Measurements from ENCODE around the gene TAMALIN.

The TAMALIN gene

DNA sequence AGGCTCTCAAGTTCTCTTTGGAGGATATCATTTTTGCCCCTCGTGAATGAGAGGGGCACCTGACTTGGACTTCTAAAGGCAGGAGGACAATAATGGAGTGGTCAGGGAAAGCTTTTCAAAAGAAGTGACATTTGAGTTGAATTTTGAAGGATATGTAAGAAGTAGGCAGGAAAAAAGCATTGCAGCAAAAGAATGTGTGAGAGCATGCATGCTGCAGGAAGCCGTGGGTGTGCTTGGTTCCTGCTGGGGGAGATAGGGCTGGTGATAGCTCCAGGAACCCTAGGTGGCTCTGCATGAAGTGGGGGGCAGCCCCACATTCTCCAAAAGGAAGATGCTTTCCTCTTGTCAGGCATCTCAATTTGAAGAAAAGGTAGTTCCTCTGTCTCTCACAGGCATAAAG, 32.1 kb upstream of the TAMALIN start:
- TF ChIP-seq EGR1 (IDR thresholded peaks at IDR 0.05), result no peak
- no peak for TF ChIP-seq FOXM1 (IDR thresholded peaks at IDR 0.05; ENCODE audit: borderline replicate concordance, low read depth)
- TF ChIP-seq, protein P1, sequence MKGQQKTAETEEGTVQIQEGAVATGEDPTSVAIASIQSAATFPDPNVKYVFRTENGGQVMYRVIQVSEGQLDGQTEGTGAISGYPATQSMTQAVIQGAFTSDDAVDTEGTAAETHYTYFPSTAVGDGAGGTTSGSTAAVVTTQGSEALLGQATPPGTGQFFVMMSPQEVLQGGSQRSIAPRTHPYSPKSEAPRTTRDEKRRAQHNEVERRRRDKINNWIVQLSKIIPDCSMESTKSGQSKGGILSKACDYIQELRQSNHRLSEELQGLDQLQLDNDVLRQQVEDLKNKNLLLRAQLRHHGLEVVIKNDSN (IDR thresholded peaks at IDR 0.05), result no peak
- TF ChIP-seq NFIC (IDR thresholded peaks at IDR 0.05), result no peak
- TF ChIP-seq TEAD4 (IDR thresholded peaks at IDR 0.05), result no peak
- no peak for TF ChIP-seq TCF12 (IDR thresholded peaks at IDR 0.05; ENCODE audit: low read depth)
- TF ChIP-seq, protein P2, sequence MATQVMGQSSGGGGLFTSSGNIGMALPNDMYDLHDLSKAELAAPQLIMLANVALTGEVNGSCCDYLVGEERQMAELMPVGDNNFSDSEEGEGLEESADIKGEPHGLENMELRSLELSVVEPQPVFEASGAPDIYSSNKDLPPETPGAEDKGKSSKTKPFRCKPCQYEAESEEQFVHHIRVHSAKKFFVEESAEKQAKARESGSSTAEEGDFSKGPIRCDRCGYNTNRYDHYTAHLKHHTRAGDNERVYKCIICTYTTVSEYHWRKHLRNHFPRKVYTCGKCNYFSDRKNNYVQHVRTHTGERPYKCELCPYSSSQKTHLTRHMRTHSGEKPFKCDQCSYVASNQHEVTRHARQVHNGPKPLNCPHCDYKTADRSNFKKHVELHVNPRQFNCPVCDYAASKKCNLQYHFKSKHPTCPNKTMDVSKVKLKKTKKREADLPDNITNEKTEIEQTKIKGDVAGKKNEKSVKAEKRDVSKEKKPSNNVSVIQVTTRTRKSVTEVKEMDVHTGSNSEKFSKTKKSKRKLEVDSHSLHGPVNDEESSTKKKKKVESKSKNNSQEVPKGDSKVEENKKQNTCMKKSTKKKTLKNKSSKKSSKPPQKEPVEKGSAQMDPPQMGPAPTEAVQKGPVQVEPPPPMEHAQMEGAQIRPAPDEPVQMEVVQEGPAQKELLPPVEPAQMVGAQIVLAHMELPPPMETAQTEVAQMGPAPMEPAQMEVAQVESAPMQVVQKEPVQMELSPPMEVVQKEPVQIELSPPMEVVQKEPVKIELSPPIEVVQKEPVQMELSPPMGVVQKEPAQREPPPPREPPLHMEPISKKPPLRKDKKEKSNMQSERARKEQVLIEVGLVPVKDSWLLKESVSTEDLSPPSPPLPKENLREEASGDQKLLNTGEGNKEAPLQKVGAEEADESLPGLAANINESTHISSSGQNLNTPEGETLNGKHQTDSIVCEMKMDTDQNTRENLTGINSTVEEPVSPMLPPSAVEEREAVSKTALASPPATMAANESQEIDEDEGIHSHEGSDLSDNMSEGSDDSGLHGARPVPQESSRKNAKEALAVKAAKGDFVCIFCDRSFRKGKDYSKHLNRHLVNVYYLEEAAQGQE (IDR thresholded peaks at IDR 0.05; ENCODE audit: low read depth), result no peak
- TF ChIP-seq YY1 (IDR thresholded peaks at IDR 0.05; ENCODE audit: low read depth), result no peak
- TF ChIP-seq TAF1 (IDR thresholded peaks at IDR 0.05; ENCODE audit: low read depth), result no peak

DNA sequence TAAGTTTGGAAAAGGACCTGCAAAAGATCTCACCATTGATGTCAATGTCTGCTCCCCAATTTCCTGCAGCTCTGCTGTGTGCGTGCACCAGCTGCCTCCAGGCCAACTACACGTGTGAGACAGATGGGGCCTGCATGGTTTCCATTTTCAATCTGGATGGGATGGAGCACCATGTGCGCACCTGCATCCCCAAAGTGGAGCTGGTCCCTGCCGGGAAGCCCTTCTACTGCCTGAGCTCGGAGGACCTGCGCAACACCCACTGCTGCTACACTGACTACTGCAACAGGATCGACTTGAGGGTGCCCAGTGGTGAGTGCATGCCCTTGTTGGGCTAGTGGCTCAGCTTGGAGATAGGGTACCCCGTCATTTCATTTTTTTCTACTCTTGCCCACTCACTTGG, 31.6 kb upstream of the TAMALIN start:
- TF ChIP-seq, protein P3, sequence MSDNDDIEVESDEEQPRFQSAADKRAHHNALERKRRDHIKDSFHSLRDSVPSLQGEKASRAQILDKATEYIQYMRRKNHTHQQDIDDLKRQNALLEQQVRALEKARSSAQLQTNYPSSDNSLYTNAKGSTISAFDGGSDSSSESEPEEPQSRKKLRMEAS (IDR thresholded peaks at IDR 0.05), result no peak
- TF ChIP-seq TCF12 (IDR thresholded peaks at IDR 0.05; ENCODE audit: low read depth) (no peak), FOXM1 (IDR thresholded peaks at IDR 0.05; ENCODE audit: borderline replicate concordance, low read depth) (no peak), CEBPB (IDR thresholded peaks at IDR 0.05) (no peak), TEAD4 (IDR thresholded peaks at IDR 0.05) (no peak), ZBTB7A (IDR thresholded peaks at IDR 0.05; ENCODE audit: low read depth) (no peak), EGR1 (IDR thresholded peaks at IDR 0.05) (no peak), EP300 (IDR thresholded peaks at IDR 0.05; ENCODE audit: borderline replicate concordance) (no peak), NFIC (IDR thresholded peaks at IDR 0.05) (no peak), YY1 (IDR thresholded peaks at IDR 0.05; ENCODE audit: low read depth) (no peak), CREB1 (IDR thresholded peaks at IDR 0.05; ENCODE audit: low read depth) (no peak), RAD21 (IDR thresholded peaks at IDR 0.05; ENCODE audit: low read depth) (no peak), TAF1 (IDR thresholded peaks at IDR 0.05; ENCODE audit: low read depth) (no peak)
- TF ChIP-seq, protein P2 (IDR thresholded peaks at IDR 0.05; ENCODE audit: low read depth), result no peak
- TF ChIP-seq, protein P1 (IDR thresholded peaks at IDR 0.05), result no peak

DNA sequence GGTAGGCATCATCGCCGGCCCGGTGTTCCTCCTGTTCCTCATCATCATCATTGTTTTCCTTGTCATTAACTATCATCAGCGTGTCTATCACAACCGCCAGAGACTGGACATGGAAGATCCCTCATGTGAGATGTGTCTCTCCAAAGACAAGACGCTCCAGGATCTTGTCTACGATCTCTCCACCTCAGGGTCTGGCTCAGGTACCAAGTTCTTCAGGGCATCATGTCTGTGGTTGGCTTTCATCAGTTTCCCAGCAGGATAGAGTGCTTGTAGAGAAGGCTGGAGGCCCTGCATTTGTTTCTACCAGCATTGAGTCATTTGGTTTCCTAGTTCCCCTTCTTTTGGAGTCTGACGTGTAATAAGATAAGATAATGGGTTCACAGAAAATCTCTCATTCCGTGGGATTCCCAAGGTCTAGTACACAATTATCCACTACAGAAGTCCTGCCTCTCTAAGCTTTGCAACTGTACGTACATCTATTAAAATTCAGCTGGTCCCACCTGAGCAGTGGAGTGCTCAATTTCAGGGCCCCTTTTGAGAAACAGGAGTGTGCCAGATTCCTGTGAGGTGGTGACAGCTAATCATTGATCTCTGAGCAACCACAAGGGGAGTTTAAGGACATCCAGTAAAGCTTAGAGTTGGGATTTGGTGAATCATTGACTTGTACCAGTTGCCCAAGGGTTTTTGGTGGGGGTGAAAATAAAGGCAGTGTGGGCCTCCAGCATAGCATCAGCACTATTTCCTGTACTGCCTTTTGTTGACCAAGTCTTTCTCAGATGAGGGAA, 30.2 kb upstream of the TAMALIN start:
- TF ChIP-seq FOXM1 (IDR thresholded peaks at IDR 0.05; ENCODE audit: borderline replicate concordance, low read depth), result no peak
- no peak for TF ChIP-seq TEAD4 (IDR thresholded peaks at IDR 0.05)
- TF ChIP-seq TCF12 (IDR thresholded peaks at IDR 0.05; ENCODE audit: low read depth), result no peak
- TF ChIP-seq, protein P3 (IDR thresholded peaks at IDR 0.05), result no peak
- no peak for TF ChIP-seq ZBTB7A (IDR thresholded peaks at IDR 0.05; ENCODE audit: low read depth)
- no peak for TF ChIP-seq CEBPB (IDR thresholded peaks at IDR 0.05)
- TF ChIP-seq EGR1 (IDR thresholded peaks at IDR 0.05), result no peak
- TF ChIP-seq, protein P1 (IDR thresholded peaks at IDR 0.05), result no peak
- TF ChIP-seq NFIC (IDR thresholded peaks at IDR 0.05), result no peak
- no peak for TF ChIP-seq CREB1 (IDR thresholded peaks at IDR 0.05; ENCODE audit: low read depth)
- TF ChIP-seq TAF1 (IDR thresholded peaks at IDR 0.05; ENCODE audit: low read depth), result no peak
- TF ChIP-seq EP300 (IDR thresholded peaks at IDR 0.05; ENCODE audit: borderline replicate concordance), result no peak
- TF ChIP-seq RAD21 (IDR thresholded peaks at IDR 0.05; ENCODE audit: low read depth), result no peak

DNA sequence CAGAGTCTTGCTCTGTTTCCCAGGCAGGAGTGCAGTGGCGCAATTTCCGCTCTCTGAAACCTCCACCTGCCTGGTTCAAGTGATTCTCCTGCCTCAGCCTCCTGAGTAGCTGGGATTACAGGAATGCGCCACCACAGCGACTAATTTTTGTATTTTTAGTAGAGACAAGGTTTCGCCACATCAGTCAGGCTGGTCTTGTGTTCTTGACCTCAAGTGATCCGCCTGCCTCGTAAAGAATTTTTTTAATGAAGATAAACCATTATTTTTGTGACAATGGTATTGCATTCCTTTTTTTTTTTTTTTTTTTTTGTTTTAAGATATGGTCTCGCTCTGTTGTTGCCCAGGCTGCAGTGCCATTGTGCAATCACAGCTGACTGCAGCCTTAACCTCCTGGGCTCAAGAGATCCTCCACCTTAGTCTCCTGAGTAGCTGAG, 29.4 kb upstream of the TAMALIN start:
- TF ChIP-seq CEBPB (IDR thresholded peaks at IDR 0.05) (peak; percentile 54), TEAD4 (IDR thresholded peaks at IDR 0.05) (no peak)

DNA sequence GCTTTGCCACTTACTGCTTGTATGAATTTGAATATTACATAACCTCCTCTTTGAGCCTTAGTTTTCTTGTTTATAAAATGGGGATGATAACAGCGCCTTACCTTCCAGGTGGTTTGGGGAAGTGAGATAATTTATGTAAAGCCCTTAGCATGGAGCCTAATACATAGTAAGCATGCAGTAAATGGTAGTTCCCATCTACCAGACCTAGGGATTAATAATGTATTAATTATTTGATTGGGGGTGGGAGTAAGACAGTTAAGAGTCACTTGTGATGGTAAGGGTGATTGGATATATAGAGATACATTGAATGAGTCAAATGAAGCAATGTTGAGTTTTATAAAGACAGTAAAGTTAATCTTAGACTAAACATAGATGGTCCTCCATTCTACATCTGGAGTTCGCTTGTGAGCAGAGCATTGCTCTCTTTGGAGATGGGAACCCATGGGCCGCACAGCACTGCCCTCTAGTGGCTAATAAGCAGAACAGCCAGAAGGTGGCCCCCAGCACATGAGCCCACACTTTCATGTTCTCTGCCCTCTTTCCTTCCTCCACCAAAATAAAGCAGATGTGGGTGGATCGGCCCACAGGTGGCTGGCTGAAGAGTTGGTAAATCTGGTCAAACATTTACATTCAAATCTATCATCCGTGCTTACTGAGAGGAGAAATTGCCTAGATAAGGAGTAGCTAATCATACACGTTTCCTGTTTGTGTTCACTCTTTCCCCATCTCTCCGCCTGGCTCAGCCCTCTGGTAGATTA, 26.5 kb upstream of the TAMALIN start:
- no peak for TF ChIP-seq TAF1 (IDR thresholded peaks at IDR 0.05; ENCODE audit: low read depth)
- TF ChIP-seq RAD21 (IDR thresholded peaks at IDR 0.05; ENCODE audit: low read depth), result peak; percentile 93
